ENCODE data around the gene MYH14. TPM values are rescaled to one million over a fixed set of nuclear protein-coding genes. Genes with fewer than 3 reads are reported as not detected.

The MYH14 gene
- total RNA-seq (2014; rRNA removed; shearing (Covaris generic)): 3.2 and 3.8 TPM in 2 replicates

GRCh38 chr19:50203281-50204080 is at the start of gene MYH14:
Gene MYH14 (plus strand): TSS chr19:50203622. CDS start chr19:50210366, 6,744 bp downstream.
- peak; percentile 86 for DNase-seq (ENCODE audit: low spot score)

- DNase-seq (ENCODE audit: low spot score): no peak
Observed at GRCh38 chr19:50154529-50154928, 48.9 kb upstream of the MYH14 start.

GRCh38 chr19:50155520-50156109 is 47.8 kb upstream of the MYH14 start:
- no peak for DNase-seq (ENCODE audit: low spot score)

GRCh38 chr19:50158577-50158976 is 44.8 kb upstream of the MYH14 start:
- no peak for DNase-seq (ENCODE audit: low spot score)

GRCh38 chr19:50159078-50159477 is 44.3 kb upstream of the MYH14 start:
- DNase-seq (ENCODE audit: low spot score): no peak

GRCh38 chr19:50162988-50163387 is 40.4 kb upstream of the MYH14 start, which contains the start of gene IZUMO2:
Gene IZUMO2 (minus strand): TSS chr19:50163281. CDS start chr19:50163194, 87 bp downstream.
- no peak for DNase-seq (ENCODE audit: low spot score)

- DNase-seq (ENCODE audit: low spot score): peak; percentile 76
Observed at GRCh38 chr19:50167314-50167721, 36.1 kb upstream of the MYH14 start.

GRCh38 chr19:50171752-50172151 is 31.7 kb upstream of the MYH14 start:
- DNase-seq (ENCODE audit: low spot score): no peak

- no peak for DNase-seq (ENCODE audit: low spot score)
Observed at GRCh38 chr19:50172726-50173125, 30.7 kb upstream of the MYH14 start.

- peak; percentile 82 for DNase-seq (ENCODE audit: low spot score)
Observed at GRCh38 chr19:50173127-50173526, 30.3 kb upstream of the MYH14 start.

- DNase-seq (ENCODE audit: low spot score): no peak
Observed at GRCh38 chr19:50174100-50174793, 29.2 kb upstream of the MYH14 start.

GRCh38 chr19:50175924-50176323 is 27.5 kb upstream of the MYH14 start:
- no peak for DNase-seq (ENCODE audit: low spot score)

- DNase-seq (ENCODE audit: low spot score): no peak
Observed at GRCh38 chr19:50176775-50177174, 26.6 kb upstream of the MYH14 start.

GRCh38 chr19:50178320-50178719 is 25.1 kb upstream of the MYH14 start:
- DNase-seq (ENCODE audit: low spot score): no peak

- peak; percentile 84 for DNase-seq (ENCODE audit: low spot score)
Observed at GRCh38 chr19:50178859-50179537, 24.4 kb upstream of the MYH14 start.

- DNase-seq (ENCODE audit: low spot score): no peak
Observed at GRCh38 chr19:50181121-50181520, 22.3 kb upstream of the MYH14 start.

GRCh38 chr19:50184196-50184595 is 19.2 kb upstream of the MYH14 start:
- DNase-seq (ENCODE audit: low spot score): no peak

- DNase-seq (ENCODE audit: low spot score): no peak
Observed at GRCh38 chr19:50187937-50188336, 15.5 kb upstream of the MYH14 start.

GRCh38 chr19:50189331-50189730 is 14.1 kb upstream of the MYH14 start:
- no peak for DNase-seq (ENCODE audit: low spot score)

GRCh38 chr19:50190439-50190891 is 13.0 kb upstream of the MYH14 start:
- DNase-seq (ENCODE audit: low spot score): no peak

- peak; percentile 84 for DNase-seq (ENCODE audit: low spot score)
Observed at GRCh38 chr19:50191216-50191615, 12.2 kb upstream of the MYH14 start.

Measured in H4 (cell line).